Measurements from ENCODE around the gene PCSK6.

PCSK6 gene

DNA sequence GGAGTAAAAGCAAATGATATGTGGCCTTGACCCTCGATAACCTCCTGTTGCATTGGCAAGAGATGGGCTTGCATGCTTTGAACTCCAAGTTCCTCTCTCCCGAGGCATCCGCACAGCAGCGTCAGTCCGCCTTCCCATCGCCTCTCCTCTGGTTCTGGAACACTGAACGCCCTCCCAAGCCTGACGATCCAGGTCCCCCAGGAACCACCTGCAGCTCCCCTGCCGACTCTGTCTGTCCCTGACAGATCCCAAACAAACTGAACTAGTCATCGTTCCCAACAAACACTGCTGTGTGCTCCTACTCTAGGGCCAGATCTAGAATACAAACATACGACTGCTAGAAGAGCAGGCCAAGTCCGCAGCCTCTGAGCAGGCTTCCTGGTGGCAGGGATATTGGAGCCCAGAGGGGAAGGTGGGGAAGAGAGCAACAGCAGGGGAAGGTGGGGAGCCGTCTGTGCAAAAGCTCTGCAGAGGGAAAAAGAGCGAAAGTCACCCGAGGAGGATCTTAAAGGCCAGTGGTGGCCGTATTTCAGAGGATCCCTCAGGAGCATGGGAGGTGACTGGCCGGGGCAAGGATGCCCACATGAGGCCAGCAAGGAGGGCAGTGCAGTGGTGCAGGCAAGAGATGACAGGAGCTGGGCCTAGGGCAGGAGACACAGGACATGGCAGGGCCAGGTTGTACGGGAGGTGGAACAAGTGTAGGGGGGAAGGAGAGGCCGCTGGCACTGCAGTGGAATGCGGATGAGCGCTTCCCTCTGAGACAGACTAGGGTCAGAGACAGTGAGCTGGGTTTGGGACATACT, 50.8 kb downstream of the PCSK6 start:
- DNase-seq (ENCODE audit: low read depth), result no peak
- TF ChIP-seq, protein P1, sequence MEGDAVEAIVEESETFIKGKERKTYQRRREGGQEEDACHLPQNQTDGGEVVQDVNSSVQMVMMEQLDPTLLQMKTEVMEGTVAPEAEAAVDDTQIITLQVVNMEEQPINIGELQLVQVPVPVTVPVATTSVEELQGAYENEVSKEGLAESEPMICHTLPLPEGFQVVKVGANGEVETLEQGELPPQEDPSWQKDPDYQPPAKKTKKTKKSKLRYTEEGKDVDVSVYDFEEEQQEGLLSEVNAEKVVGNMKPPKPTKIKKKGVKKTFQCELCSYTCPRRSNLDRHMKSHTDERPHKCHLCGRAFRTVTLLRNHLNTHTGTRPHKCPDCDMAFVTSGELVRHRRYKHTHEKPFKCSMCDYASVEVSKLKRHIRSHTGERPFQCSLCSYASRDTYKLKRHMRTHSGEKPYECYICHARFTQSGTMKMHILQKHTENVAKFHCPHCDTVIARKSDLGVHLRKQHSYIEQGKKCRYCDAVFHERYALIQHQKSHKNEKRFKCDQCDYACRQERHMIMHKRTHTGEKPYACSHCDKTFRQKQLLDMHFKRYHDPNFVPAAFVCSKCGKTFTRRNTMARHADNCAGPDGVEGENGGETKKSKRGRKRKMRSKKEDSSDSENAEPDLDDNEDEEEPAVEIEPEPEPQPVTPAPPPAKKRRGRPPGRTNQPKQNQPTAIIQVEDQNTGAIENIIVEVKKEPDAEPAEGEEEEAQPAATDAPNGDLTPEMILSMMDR (IDR thresholded peaks at IDR 0.05; ENCODE audit: low read length, missing control alignments), result no peak
- no peak overlapping the region for H3K4me3 ChIP-seq (replicated peaks; ENCODE audit: low read depth, low read length)

DNA sequence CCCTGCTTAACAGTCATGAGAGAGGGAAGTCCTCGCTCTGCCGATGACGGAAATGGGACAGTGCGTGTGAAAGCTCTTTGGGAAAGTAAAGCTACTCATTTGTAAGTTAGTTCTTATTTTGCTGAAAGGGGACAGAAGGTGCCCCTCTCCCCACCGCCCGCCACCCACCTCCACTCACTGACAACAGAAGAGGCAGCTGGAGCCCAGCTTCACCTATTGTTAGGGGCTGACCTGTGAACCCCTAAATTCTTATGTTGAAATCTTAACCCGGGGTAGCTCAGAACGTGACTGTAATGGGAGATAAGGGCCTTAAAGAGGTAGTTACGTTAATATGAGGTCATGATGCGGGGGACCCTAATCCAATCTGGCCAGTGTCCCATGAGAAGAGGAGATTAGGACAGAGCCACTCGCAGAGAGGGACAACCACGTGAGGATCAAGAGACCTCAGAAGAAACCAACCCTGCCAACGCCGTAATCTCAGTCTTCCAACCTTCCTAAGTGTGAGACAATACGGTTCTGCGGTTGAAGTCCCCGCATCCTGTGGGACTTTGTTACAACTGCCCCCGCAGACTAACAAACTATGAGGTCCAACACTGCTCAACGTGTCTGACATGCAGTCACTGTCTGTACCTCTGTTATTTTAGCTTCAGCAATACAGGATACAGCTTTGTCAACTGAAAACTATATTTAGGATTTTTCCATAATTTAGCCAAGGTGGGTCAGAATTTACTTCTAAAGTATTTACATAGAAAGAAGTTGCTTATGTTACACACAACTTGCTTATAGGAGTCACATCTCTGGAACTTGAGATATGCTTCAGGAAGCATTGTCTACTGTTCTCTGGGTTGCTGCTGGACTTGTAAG, 51.7 kb downstream of the PCSK6 start:
- no peak overlapping the region for H3K4me3 ChIP-seq (replicated peaks; ENCODE audit: low read depth, low read length)
- TF ChIP-seq, protein P1 (IDR thresholded peaks at IDR 0.05; ENCODE audit: low read length, missing control alignments), result no peak
- no peak for DNase-seq (ENCODE audit: low read depth)

GRCh38 chr15:101437209-101437608, 52.3 kb downstream of the PCSK6 start:
- TF ChIP-seq, protein P1 (IDR thresholded peaks at IDR 0.05; ENCODE audit: low read length, missing control alignments), result no peak
- DNase-seq (ENCODE audit: low read depth), result no peak
- H3K4me3 ChIP-seq (replicated peaks; ENCODE audit: low read depth, low read length), result no peak overlapping the region

DNA sequence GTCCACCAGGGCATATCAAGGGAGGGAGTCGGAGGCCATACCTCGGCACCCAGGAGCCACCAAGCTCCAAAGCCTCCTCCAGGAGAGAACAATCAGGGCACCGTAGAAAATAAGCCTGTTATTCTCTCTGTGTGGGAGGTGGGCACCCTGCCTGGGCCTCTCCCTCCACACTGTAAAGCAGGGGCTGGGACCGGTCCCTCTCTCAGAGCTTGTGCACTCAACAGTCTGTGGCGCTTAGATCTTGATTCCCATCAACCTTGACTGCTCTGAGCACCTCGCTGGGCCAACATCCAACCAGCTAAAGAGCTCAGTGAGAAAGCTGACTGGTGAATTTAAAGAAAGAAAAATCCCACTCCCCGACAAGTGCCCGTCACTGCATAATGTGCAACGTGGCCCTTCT, 53.0 kb downstream of the PCSK6 start:
- no peak for DNase-seq (ENCODE audit: low read depth)
- TF ChIP-seq, protein P1 (IDR thresholded peaks at IDR 0.05; ENCODE audit: low read length, missing control alignments), result no peak
- H3K4me3 ChIP-seq (replicated peaks; ENCODE audit: low read depth, low read length), result no peak overlapping the region

- H3K4me3 ChIP-seq (replicated peaks; ENCODE audit: low read depth, low read length), result no peak overlapping the region
- DNase-seq (ENCODE audit: low read depth), result no peak
- TF ChIP-seq, protein P1 (IDR thresholded peaks at IDR 0.05; ENCODE audit: low read length, missing control alignments), result no peak
These were observed 53.7 kb downstream of the PCSK6 start for GRCh38 chr15:101435761-101436160.

- TF ChIP-seq, protein P1 (IDR thresholded peaks at IDR 0.05; ENCODE audit: low read length, missing control alignments), result no peak
These were observed 55.2 kb downstream of the PCSK6 start for GRCh38 chr15:101434032-101434920.

More at GRCh38 chr15:101434032-101434920, 55.2 kb downstream of the PCSK6 start:
- H3K4me3 ChIP-seq (replicated peaks; ENCODE audit: low read depth, low read length), result no peak overlapping the region
- no peak for DNase-seq (ENCODE audit: low read depth)

All from fibroblast of pulmonary artery (primary cell).